K562 (cell line): Measurements from ENCODE around the gene ZFYVE28. TPM values are rescaled to one million over a fixed set of nuclear protein-coding genes. Genes with fewer than 3 reads are reported as not detected.

ENCODE experiments used
- ATAC-seq: fragments of 200-7000 bp; cut with Tn5 transposase; 3 replicates; pipeline ENCODE4 v1.9.1; 2020; ENCODE audit warnings: moderate library complexity
- BruUV-seq: library from RNA; stranded (reverse); fragments of 400-500 nt; replicated peaks from 2 replicates; lab custom pipeline; 2021; lab: Mats Ljungman, UMichigan
- CTCF ChIA-PET: fragments of 300-600 bp; formaldehyde crosslinking; extraction: SDS; loops from one replicate; lab custom pipeline; 2021; ENCODE audit warnings: low intra/inter-chr PET ratio; lab: Yijun Ruan, JAX
- POLR2A ChIA-PET: fragments of 300-600, 350-650 bp; sonication (Branson Sonifier 250); formaldehyde crosslinking; extraction: SDS; loops from one replicate; lab custom pipeline; 2021; ENCODE audit warnings: antibody characterized with exemption, inconsistent platforms; lab: Yijun Ruan, JAX
- DNase-seq, 4 experiments: peaks; one replicate each; pipeline versions ENCODE4 v3.0.0 to v3.0.0-alpha.2; 2011 to 2018; ENCODE audit warnings: low spot score in 3 of 4, mixed read lengths in 3 of 4; ENCODE audit errors: extremely low read depth in 1 of 4
- FAIRE-seq: peaks from 2 replicates; lab custom pipeline; 2011; peaks lifted over from hg19 to GRCh38; lab: Jason Lieb, UNC
- H2AFZ ChIP-seq: 2 replicates; pipeline ENCODE4 v1.6.0; 2011; ENCODE audit warnings: low read depth, low read length, control low read depth, inconsistent platforms
- H3K27ac ChIP-seq: fragments of 200-600 bp; 3 replicates; pipeline ENCODE4 v1.8.0; 2011; ENCODE audit warnings: low read depth, mild to moderate bottlenecking, control low read depth, inconsistent platforms, low read length, moderate library complexity, mixed read lengths; ENCODE audit errors: extremely low read depth
- H3K27me3 ChIP-seq, 2 experiments: fragments of 300-600 bp in 1 of 2; 2 replicates in 1 of 2; 3 replicates in 1 of 2; pipeline versions ENCODE4 v1.6.0 to v1.8.0; 2011; ENCODE audit warnings: inconsistent platforms in 2 of 2, low read length in 2 of 2, mild to moderate bottlenecking in 1 of 2, mixed read lengths in 1 of 2, moderate library complexity in 1 of 2; ENCODE audit not compliant: control insufficient read depth in 2 of 2, insufficient read depth in 2 of 2
- H3K36me3 ChIP-seq: fragments of 300-600 bp; 3 replicates; pipeline ENCODE4 v1.8.0; 2011; ENCODE audit warnings: mild to moderate bottlenecking, low read length, inconsistent platforms; ENCODE audit not compliant: control insufficient read depth, insufficient read depth
- H3K4me1 ChIP-seq, 2 experiments: fragments of 200-600 bp in 1 of 2; replicated peaks in 1 of 2; 2 replicates in 1 of 2; 3 replicates in 1 of 2; pipeline versions ENCODE4 v1.5.1 to v1.8.0; 2011; ENCODE audit warnings: inconsistent platforms in 2 of 2, low read length in 2 of 2, mild to moderate bottlenecking in 1 of 2, mixed read lengths in 1 of 2, moderate library complexity in 1 of 2; ENCODE audit not compliant: control insufficient read depth in 2 of 2, insufficient read depth in 2 of 2
- H3K4me2 ChIP-seq: 2 replicates; pipeline ENCODE4 v1.6.1; 2011; ENCODE audit warnings: low read length, control low read depth, inconsistent platforms, mixed read lengths; ENCODE audit not compliant: insufficient read depth
- H3K4me3 ChIP-seq: fragments of 200-600 bp; sonication (generic), shearing (Covaris generic); 2 replicates; pipeline ENCODE4 v1.5.1; 2016; ENCODE audit warnings: control low read depth, inconsistent platforms
- H3K79me2 ChIP-seq: fragments of 200-600 bp; 3 replicates; pipeline ENCODE4 v1.8.0; 2011; ENCODE audit warnings: low read length, inconsistent platforms; ENCODE audit not compliant: control insufficient read depth, insufficient read depth
- H3K9ac ChIP-seq, 2 experiments: 2 replicates each; pipeline versions ENCODE4 v1.6.0 to v1.6.1; 2011; ENCODE audit warnings: low read depth in 2 of 2, low read length in 2 of 2, control low read depth in 1 of 2, inconsistent platforms in 1 of 2, mild to moderate bottlenecking in 1 of 2, mixed read lengths in 1 of 2; ENCODE audit not compliant: insufficient read depth in 1 of 2
- H3K9me1 ChIP-seq: one replicate; pipeline ENCODE4 v1.6.0; 2011; ENCODE audit warnings: inconsistent platforms, mild to moderate bottlenecking, low read length, moderate library complexity; ENCODE audit not compliant: control insufficient read depth, insufficient read depth
- H3K9me3 ChIP-seq: replicated peaks from 2 replicates; pipeline ENCODE4 v1.5.1; 2011; ENCODE audit warnings: low read depth, low read length, inconsistent platforms; ENCODE audit not compliant: control insufficient read depth, insufficient read depth
- H4K20me1 ChIP-seq: replicated peaks from 2 replicates; pipeline ENCODE4 v1.6.1; 2011; ENCODE audit warnings: low read length, inconsistent platforms, mixed read lengths; ENCODE audit not compliant: control insufficient read depth, insufficient read depth
- ARHGAP35 ChIP-seq: fragments of 450-650 bp; IDR thresholded peaks from 2 replicates; pipeline ENCODE4 v1.6.1; 2018; ENCODE audit not compliant: partially characterized antibody
- HOXB6 ChIP-seq: fragments of 250-450 bp; sonication (Bioruptor Pico); IDR thresholded peaks from 2 replicates; pipeline ENCODE4 v1.5.1; 2022; ENCODE audit warnings: mild to moderate bottlenecking, borderline replicate concordance
- PHF20 ChIP-seq: fragments of 450-650 bp; IDR thresholded peaks from 2 replicates; pipeline ENCODE4 v1.6.1; 2018; ENCODE audit not compliant: partially characterized antibody
- SMARCA4 ChIP-seq: fragments of 450-650 bp; IDR thresholded peaks from 2 replicates; pipeline ENCODE4 v1.6.1; 2016
- ZKSCAN8 ChIP-seq: fragments of 200-800 bp; sonication (Bioruptor generic); IDR thresholded peaks from 2 replicates; pipeline ENCODE4 v1.6.1; 2016; ENCODE audit warnings: missing genetic modification characterization, missing compliant biosample characterization
- ZNF431 ChIP-seq: sonication (generic); formaldehyde crosslinking; IDR thresholded peaks from 2 replicates; pipeline ENCODE4 v1.8.0; 2022; ENCODE audit warnings: mild to moderate bottlenecking, missing genetic modification reagents
- WGBS: fragments of 100-300 bp; shearing (Covaris generic); methylation state at CpG from one replicate; pipeline ENCODE4 v1.1.6; 2016; ENCODE audit warnings: low coverage, mixed read lengths; ENCODE audit not compliant: insufficient coverage; ENCODE audit errors: missing lambda C conversion rate; 5-methylcytosine and 5-hydroxymethylcytosine counted together
- in situ Hi-C: fragments of 300-500 bp; cut with MboI; formaldehyde crosslinking; loops from 4 replicates; pipeline ENCODE4 v1.15.0; 2018; ENCODE audit warnings: inconsistent platforms, mixed read lengths
- intact Hi-C: fragments of 100-400 bp; cut with micrococcal nuclease; formaldehyde crosslinking; loops from 2 replicates; pipeline ENCODE4 v1.14.2; 2022
- polyA plus RNA-seq, 8 experiments: library from polyadenylated mRNA; depleted of rRNA in 4 of 8; stranded (reverse) in 5 of 8; unstranded in 3 of 8; fragments of >200 nt; fragmentation: Nextera tagmentation in 2 of 8; fragmentation: Illumina TruSeq in 1 of 8; extraction: Ambion mirVana in 2 of 8; extraction: Trizol in 1 of 8; gene quantifications; 2 replicates each; pipeline versions ENCODE4 v1.2.1 to v1.2.3, GENCODE V29; 2011 to 2014; ENCODE audit warnings: inconsistent platforms in 1 of 8, missing spikeins in 1 of 8
- total RNA-seq, 7 experiments: library from RNA; depleted of rRNA in 6 of 7; stranded (reverse); fragments of >200 nt in 6 of 7; fragmentation: Illumina TruSeq in 2 of 7; extraction: Trizol in 2 of 7; gene quantifications; 2 replicates each; pipeline versions ENCODE4 v1.2.1 to v1.2.3, GENCODE V29; 2011 to 2021; ENCODE audit warnings: low replicate concordance in 1 of 7
- TF ChIP-seq, protein P1 (sequence below): fragments of 450-650 bp; formaldehyde crosslinking; IDR thresholded peaks from 2 replicates; pipeline ENCODE4 v1.4.0; 2020; ENCODE audit warnings: mild to moderate bottlenecking

ZFYVE28 gene
- total and polyA plus RNA-seq, 9 of the 15 experiments (the other 6 are each of a cell fraction or from before 2014, with no cell fraction given) = 1.3 to 24.8 (median 8.9) TPM

GRCh38 chr4:2332201-2332975 is 86.1 kb downstream of the ZFYVE28 start:
- Histone ChIP-seq H3K4me3 (no peak overlapping the region), H3K79me2 (no peaks in the 10 kb centered on the region), H3K9me3 (peaks cover 4% of the 10 kb centered on the region), H4K20me1 (no peaks in the 10 kb centered on the region), H3K4me2 (no peak overlapping the region), H3K9ac (no peak overlapping the region; a peak in 1 of 4 replicates), H3K27ac (no peak overlapping the region), H3K27me3 (no peaks in the 10 kb centered on the region), H3K36me3 (peaks cover 33% of the 10 kb centered on the region; the same call in 1 of the 3 replicates), H3K9me1 (peaks cover 3% of the 10 kb centered on the region), H2AFZ (no peak overlapping the region), H3K4me1 (peaks cover 7 to 25% of the 10 kb centered on the region in 2 experiments; a peak in 4 of 5 replicates)
- in situ Hi-C loops (no loop called here), intact Hi-C loops (no loop called here)
- no peak; the same call in 2 of the 3 replicates for ATAC-seq
- no peak for DNase-seq
- CTCF ChIA-PET = no interaction called here
- POLR2A ChIA-PET = no interaction called here
- no peak for FAIRE-seq
- TF ChIP-seq, protein P1, sequence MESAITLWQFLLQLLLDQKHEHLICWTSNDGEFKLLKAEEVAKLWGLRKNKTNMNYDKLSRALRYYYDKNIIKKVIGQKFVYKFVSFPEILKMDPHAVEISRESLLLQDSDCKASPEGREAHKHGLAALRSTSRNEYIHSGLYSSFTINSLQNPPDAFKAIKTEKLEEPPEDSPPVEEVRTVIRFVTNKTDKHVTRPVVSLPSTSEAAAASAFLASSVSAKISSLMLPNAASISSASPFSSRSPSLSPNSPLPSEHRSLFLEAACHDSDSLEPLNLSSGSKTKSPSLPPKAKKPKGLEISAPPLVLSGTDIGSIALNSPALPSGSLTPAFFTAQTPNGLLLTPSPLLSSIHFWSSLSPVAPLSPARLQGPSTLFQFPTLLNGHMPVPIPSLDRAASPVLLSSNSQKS = no peak
- peak; percentile 76 for TF ChIP-seq ZKSCAN8 (CRISPR knock-in tag)
- TF ChIP-seq ZNF431 (CRISPR knock-in tag) = no peak
- no peak for TF ChIP-seq SMARCA4
- no peak for TF ChIP-seq PHF20
- no peak for TF ChIP-seq ARHGAP35
- no peak for TF ChIP-seq HOXB6
- 96% methylated on average over 20 of the region's 21 CpGs for WGBS
- no TSS peak for BruUV-seq
